Stromal cell of bone marrow (primary cell): ENCODE data around the gene NT5C3B.
A peak's percentile ranks its signal among the peaks of the same experiment; 100 is the strongest.
"Not testable (repeated sequence)": the region's sequence is repeated elsewhere in the genome, so short reads cannot be mapped to it uniquely, and the experiment has no call there.

ENCODE experiments used
- DNase-seq: peaks from one replicate; pipeline ENCODE4 v3.0.0-alpha.2; 2012; ENCODE audit warnings: low read depth

The NT5C3B gene

DNA sequence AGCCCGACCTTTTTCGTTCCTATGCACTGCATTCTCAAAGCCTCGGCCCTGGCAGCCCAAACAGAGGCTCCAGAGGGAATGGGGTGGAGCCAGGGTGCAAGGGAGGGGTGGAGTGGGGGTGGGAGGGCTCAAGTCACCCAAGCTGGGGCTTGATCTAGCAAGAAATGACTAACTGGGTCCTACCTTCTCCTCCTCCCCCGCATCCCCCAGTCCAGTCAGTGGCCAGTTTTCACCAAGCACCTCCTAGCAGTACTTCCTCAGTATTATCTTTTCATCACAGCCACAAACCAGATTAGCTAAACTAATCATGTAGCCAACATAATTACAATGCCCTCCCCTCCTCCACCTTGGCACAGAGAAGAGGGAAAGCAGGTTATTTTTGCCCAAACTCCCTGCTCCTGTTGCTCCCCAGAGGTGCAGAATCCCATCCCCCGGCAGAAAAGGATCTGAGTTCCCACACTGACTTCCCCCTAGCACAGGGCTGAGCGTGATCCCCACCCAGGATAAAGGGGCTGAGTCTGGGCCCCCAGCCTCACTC lies 51.8 kb downstream of the NT5C3B start:
- DNase-seq, result no peak

DNA sequence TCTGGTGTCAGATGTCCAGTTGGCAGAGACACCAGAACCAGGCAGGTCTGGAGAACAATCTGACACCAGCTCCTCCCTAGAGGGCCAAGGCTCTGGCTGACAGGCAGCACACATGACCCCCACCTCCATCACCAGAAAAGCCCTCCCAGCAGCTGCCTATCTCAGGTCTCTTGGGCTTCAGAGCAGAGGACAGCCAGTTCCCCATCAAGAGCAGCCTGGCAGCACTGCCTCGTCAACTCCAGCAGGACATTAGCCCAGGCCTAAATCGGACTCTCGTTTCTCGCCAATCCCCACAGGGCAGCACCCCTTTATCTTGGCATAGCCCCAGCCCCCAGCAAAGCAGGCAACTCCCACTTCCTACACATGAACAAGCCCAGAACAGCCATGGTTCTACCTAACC lies 53.9 kb downstream of the NT5C3B start:
- DNase-seq, result no peak

DNA sequence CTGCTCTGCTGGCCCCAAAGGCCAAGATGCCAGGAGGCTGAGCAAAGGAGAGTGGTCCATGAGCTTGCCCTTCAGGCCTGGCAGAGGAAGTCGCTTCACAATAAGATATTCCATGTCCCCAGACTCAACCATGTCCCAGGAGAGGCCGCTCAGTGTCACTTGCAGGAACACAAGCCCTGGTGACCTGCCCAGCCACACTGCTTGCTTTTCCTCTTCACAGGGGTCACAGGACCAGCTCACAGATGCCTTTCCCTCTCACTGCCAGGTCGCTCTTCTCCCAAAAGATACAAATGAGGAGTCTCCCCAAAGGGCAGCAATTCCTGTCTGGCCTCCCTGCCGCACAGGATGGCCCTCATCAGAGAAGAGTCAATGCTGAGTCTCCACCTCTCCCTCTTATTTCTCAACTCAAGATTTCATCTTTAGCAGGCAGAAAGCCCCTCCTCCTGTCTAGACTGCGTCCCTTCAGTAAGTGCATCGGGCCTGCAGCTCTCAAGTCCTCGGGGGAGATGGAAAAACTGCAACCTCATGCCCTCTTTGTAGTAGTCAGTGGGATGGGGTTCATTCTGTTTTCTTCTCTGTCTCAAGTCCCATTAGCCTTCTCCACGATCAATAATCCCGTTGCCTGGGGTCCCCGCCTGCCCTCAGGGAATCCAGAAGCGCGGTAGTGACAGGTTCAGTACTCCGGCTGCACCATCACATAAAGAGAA lies 54.5 kb downstream of the NT5C3B start:
- no peak for DNase-seq

DNA sequence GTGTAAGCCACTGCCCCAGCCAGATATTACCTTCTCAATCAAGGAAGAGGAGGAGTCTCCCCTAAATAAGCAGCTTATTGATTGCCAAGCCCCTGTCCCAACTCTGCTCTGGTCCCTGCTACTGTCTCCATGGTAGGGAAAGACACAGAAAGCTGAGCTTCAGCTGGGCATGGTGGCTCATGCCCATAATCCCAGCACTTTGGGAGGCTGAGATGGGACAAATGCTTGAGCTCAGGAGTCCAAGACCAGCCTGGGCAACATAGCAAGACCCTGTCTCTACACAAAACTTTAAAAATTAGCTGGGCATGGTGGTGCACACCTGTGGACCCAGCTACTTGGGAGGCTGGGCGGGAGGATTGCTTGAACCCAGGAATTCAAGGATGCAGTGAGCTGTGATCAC lies 56.1 kb downstream of the NT5C3B start:
- no peak for DNase-seq

DNA sequence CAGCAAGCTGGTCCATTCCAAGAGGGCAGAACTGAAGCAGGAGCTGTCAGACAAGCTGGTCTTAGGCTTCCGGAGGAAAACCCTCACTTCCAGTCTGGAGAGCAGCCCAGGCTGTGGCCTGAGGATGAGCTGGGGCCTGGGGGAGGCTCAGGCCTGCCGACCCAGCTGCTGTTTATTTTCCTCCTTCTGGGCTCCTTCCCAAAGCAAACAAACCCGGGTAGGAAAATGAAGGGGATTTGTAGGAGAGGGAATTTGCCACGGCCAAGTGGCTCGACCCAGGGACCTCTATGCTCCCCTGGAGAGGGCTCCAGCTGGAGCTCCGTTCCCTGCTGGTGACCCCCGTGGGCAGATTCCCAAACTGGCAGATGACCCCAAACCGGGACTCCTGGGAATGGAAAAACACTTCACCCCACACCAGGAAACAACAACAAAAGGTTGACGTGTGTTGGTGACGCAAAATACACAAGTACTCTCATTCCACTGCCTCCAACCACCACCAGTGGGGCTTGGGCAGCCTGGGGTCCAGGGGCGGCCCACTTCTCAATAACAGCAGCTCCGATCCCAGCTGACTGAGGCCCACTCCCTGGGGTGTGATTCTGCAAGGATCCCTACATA lies 58.4 kb downstream of the NT5C3B start:
- DNase-seq, result peak; percentile 81

DNA sequence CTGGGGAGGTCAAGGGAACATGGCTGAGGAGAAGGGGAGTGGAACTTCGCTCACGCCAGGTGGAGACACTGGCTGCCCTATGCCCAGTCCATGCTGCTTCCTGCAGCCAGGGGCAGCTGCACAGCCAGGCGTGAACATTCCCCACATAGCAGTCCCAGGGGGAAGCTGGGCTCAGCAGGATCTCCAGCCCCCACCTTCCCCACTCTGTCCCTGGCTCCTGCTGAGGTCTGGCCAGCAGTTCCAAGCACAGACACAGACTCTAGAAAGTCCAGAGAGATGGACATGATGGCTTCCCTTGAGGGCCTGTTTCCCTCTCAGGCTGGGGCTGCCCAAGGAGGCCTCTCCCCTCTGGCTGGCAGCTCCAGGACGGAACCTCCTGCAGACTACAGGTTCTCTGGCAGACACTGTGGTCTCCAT lies 58.9 kb downstream of the NT5C3B start:
- no peak for DNase-seq

DNA sequence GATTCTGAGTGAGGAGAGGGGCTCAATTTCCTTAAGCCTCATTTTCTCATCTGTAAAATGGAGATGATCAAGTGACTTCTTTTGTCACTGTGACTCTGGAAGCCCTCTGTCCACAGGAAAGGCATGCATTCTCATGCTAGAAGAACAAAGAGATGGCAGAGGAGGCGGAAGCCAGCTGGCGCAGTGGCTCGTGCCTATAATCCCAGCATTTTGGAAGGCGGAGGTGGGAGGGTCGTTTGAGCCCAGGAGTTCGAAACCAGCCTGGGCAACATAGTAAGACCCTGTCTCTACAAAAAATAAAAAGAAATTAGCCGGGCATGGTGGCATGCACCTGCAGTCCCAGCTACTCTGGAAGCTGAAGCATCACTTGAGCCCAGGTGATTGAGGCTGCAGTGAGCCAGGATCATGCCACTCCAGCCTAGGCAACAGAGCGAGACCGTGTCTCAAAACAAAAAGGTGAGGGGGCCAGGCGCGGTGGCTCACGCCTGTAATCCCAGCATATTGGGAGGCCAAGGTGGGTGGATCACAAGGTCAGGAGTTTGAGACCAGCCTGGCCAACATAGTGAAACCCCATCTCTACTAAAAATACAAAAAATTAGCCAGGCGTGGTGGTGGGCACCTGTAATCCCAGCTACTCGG lies 59.7 kb downstream of the NT5C3B start:
- not testable (repeated sequence) for DNase-seq

DNA sequence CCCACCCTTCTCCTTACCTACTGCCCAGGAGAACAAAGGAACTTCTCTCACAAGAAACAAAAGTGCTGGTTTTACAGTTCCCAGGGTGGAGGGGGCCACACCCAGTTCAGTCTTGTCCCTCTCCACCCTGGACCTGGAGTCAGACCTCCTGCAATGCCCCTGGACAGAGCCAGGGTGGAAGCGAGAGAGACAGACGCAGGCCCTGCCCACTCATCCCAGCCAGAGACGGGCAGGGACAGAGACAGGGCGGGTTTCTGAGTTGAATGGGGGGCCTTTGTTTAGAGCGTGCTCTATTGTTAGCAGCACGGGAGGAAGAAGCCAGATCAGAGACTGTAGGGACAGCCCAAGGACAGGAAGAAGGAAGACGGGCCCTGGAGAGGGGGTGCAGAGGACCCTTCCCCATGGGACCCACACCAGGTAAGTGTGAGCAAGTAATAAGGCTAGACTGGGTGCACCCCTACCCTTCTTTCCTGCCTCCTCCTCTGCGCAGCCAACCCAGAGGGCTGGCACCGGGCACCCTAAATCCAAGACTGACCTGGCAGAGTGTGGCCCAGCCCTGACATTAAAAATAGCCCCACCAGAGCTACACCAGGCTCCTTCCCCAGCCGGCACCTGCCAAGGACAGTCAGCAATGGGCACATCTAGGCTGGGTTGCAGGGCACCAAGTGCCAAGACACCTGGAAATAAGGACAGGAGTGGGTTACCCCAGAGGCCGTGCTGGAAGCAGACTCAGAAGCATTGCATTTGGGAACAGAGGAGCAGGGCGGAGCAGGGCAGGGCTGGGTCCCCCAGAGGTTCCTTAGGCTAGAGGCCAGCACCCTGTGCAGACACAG lies 60.4 kb downstream of the NT5C3B start:
- DNase-seq, result no peak
